CD4-positive, alpha-beta T cell (primary cell): ENCODE measurements around the gene TMA7. TPM values are rescaled to one million over a fixed set of nuclear protein-coding genes. Genes with fewer than 3 reads are reported as not detected.

Experiments used
- ATAC-seq: fragments of 200-7000 bp; cut with Tn5 transposase; one replicate; pipeline ENCODE4 v1.10.0; 2022; ENCODE audit warnings: mild to moderate bottlenecking; ENCODE audit not compliant: poor library complexity
- CTCF ChIA-PET: fragments of 350-600 bp; sonication (Branson Sonifier 250); formaldehyde crosslinking; loops from one replicate; lab custom pipeline; 2021; ENCODE audit warnings: antibody characterized with exemption, inconsistent platforms; lab: Charles Lee
- POLR2A ChIA-PET: fragments of 350-600 bp; sonication (Branson Sonifier 250); formaldehyde crosslinking; loops from one replicate; lab custom pipeline; 2021; ENCODE audit warnings: antibody characterized with exemption, inconsistent platforms; lab: Charles Lee
- DNase-seq, 14 experiments: peaks; one replicate each; pipeline ENCODE4 v3.0.0-alpha.2; 2013 to 2020; ENCODE audit warnings: mixed read lengths in 2 of 14
- H3K27ac ChIP-seq, 2 donors: one replicate each; pipeline versions ENCODE4 v1.5.1 to v1.7.0; 2013; ENCODE audit warnings: low read length in 2 of 2, low read depth in 1 of 2, mild to moderate bottlenecking in 1 of 2
- H3K27me3 ChIP-seq, 2 experiments: 1 replicate in 1 of 2; 2 replicates in 1 of 2; pipeline versions ENCODE4 v1.6.1 to v1.7.0; 2013; ENCODE audit warnings: low read length in 2 of 2, control low read depth in 1 of 2, mild to moderate bottlenecking in 1 of 2, moderate library complexity in 1 of 2; ENCODE audit not compliant: insufficient read depth in 2 of 2, control insufficient read depth in 1 of 2
- H3K36me3 ChIP-seq: one replicate; pipeline ENCODE4 v1.6.1; 2013; ENCODE audit warnings: low read length, control low read depth; ENCODE audit not compliant: insufficient read depth
- H3K4me1 ChIP-seq: one replicate; pipeline ENCODE4 v1.6.1; 2013; ENCODE audit warnings: low read length, control low read depth; ENCODE audit not compliant: insufficient read depth
- H3K4me3 ChIP-seq: one replicate; pipeline ENCODE4 v1.5.1; 2013; ENCODE audit warnings: mild to moderate bottlenecking, low read length, moderate library complexity
- H3K9me3 ChIP-seq, 2 experiments: 1 replicate in 1 of 2; 2 replicates in 1 of 2; pipeline versions ENCODE4 v1.6.1 to v1.7.0; 2013; ENCODE audit warnings: low read length in 2 of 2, mild to moderate bottlenecking in 2 of 2, control low read depth in 1 of 2, moderate library complexity in 1 of 2; ENCODE audit not compliant: control insufficient read depth in 1 of 2, insufficient read depth in 1 of 2
- H3K27ac Mint-ChIP-seq: one replicate; pipeline ENCODE4 v1.8.0; 2020; ENCODE audit warnings: mixed read lengths
- H3K27me3 Mint-ChIP-seq: one replicate; pipeline ENCODE4 v1.8.0; 2021; ENCODE audit warnings: mixed read lengths
- H3K36me3 Mint-ChIP-seq: one replicate; pipeline ENCODE4 v1.8.0; 2021; ENCODE audit warnings: low read depth, mixed read lengths
- H3K4me1 Mint-ChIP-seq: one replicate; pipeline ENCODE4 v1.8.0; 2021; ENCODE audit warnings: low read depth, mixed read lengths
- H3K4me3 Mint-ChIP-seq: one replicate; pipeline ENCODE4 v1.8.0; 2020; ENCODE audit warnings: mild to moderate bottlenecking, mixed read lengths
- H3K9me3 Mint-ChIP-seq: one replicate; pipeline ENCODE4 v1.8.0; 2020; ENCODE audit warnings: mixed read lengths
- CTCF ChIP-seq: fragments of 200-600 bp; IDR thresholded peaks from one replicate; pipeline ENCODE4 v1.8.0; 2022; ENCODE audit warnings: antibody characterized with exemption, mild to moderate bottlenecking
- intact Hi-C, 2 experiments: fragments of 100-400 bp; cut with DNase I in 1 of 2; cut with micrococcal nuclease in 1 of 2; formaldehyde crosslinking; loops; one replicate each; pipeline versions ENCODE4 v1.15.1 to v1.9.0; 2023 to 2025; cut with DNase I, micrococcal nuclease
- total RNA-seq, 174 experiments: library from RNA in 2 of 174; stranded (reverse) in 2 of 174; gene quantifications; one replicate each; pipeline ENCODE4 v1.2.3 and lab custom pipeline; 2021 to 2026

Gene TMA7
- total RNA-seq, 2 experiments from 2014 or later = 289 to 297 TPM

DNA sequence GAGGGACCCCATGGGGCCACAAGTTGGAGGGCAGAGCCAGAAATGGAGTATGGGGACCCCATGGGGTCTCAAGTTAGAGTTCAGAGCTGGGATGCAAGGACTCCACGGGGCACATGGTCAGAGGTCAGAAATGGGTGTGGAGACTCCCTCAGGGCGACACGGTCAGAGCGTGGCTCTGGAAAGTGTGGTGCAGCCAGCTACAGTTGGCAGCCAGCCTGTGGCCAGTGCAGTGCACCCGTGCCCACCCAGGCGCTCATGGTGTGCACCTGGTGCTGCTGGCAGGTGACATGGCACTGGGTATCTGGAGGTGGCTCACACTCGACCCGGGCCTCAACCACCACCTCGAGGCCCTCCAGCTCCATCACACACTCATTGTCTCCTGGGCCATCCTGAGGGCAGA is 21.4 kb upstream of the TMA7 start:
- POLR2A ChIA-PET = no interaction called here
- ATAC-seq (no peak), DNase-seq (no peak)
- Mint-ChIP-seq H3K9me3 (no peaks in the 10 kb centered on the region), H3K4me1 (no peaks in the 10 kb centered on the region), H3K27me3 (no peaks in the 10 kb centered on the region), H3K27ac (no peak overlapping the region), H3K36me3 (no peaks in the 10 kb centered on the region), H3K4me3 (no peak overlapping the region)
- Histone ChIP-seq H3K9me3 (no peaks in the 10 kb centered on the region), H3K4me1 (no peaks in the 10 kb centered on the region), H3K27ac (no peak overlapping the region), H3K27me3 (no peaks in the 10 kb centered on the region), H3K36me3 (no peaks in the 10 kb centered on the region), H3K4me3 (no peak overlapping the region)
- intact Hi-C loops = no loop called here
- TF ChIP-seq CTCF = no peak
- CTCF ChIA-PET = interaction anchor here (1.2 kb wide), 1 partner anchor 17 kb away, joined by 5 read pairs; no protein-coding TSS in a partner anchor

- no peaks in the 10 kb centered on the region for H3K4me1 ChIP-seq
- Mint-ChIP-seq H3K4me3 (no peak overlapping the region), H3K4me1 (no peaks in the 10 kb centered on the region), H3K27ac (no peak overlapping the region), H3K27me3 (no peaks in the 10 kb centered on the region), H3K9me3 (no peaks in the 10 kb centered on the region), H3K36me3 (no peaks in the 10 kb centered on the region)
- no peak for DNase-seq
- no peak for ATAC-seq
- intact Hi-C loops = no loop called here
- no peaks in the 10 kb centered on the region for H3K36me3 ChIP-seq
- no peaks in the 10 kb centered on the region for H3K27me3 ChIP-seq
- no peak overlapping the region for H3K27ac ChIP-seq
- H3K9me3 ChIP-seq = no peaks in the 10 kb centered on the region
- no peak for TF ChIP-seq CTCF
- H3K4me3 ChIP-seq = no peak overlapping the region
- ChIA-PET POLR2A (no interaction called here), CTCF (interaction anchor here (1.2 kb wide), 1 partner anchor 17 kb away, joined by 5 read pairs; no protein-coding TSS in a partner anchor)
Observed at GRCh38 chr3:48419149-48419548, 20.9 kb upstream of the TMA7 start.

DNA sequence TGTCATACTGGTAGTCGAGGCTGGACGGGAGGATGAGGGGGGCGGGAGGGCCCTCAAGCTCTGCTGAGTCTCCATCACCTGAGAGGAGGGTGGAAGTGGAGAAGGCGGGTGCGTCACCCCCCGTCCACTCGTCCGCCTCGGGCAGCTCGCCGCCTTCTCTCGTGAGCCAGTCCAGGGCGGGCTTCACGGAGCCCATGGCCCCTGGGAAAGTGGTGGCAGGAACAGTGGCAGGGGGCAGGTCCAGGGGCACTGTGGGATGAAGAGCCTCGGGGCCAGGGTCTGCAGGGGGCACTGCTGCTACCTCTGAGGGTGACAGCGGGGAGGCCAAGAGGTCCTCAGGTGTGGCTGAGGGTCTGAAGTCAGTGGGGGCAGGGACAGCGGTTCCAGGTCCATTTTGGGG is 20.5 kb upstream of the TMA7 start:
- Mint-ChIP-seq H3K27me3 (no peaks in the 10 kb centered on the region), H3K9me3 (no peaks in the 10 kb centered on the region), H3K36me3 (no peaks in the 10 kb centered on the region), H3K27ac (no peak overlapping the region), H3K4me1 (no peaks in the 10 kb centered on the region), H3K4me3 (no peak overlapping the region)
- Histone ChIP-seq H3K27me3 (no peaks in the 10 kb centered on the region), H3K27ac (no peak overlapping the region), H3K36me3 (no peaks in the 10 kb centered on the region), H3K4me3 (no peak overlapping the region), H3K4me1 (no peaks in the 10 kb centered on the region), H3K9me3 (no peaks in the 10 kb centered on the region)
- DNase-seq (no peak), ATAC-seq (no peak)
- no peak for TF ChIP-seq CTCF
- ChIA-PET POLR2A (no interaction called here), CTCF (interaction anchor here (1.2 kb wide), 1 partner anchor 16 kb away, joined by 5 read pairs; no protein-coding TSS in a partner anchor)
- intact Hi-C loops = no loop called here
